OCI-LY7 (cell line): ENCODE measurements around the gene SPC25. TPM values are rescaled to one million over a fixed set of nuclear protein-coding genes. Genes with fewer than 3 reads are reported as not detected.

Experiments used
- Bru-seq: library from RNA; stranded (reverse); fragments of 400-500 nt; gene quantifications from one replicate; lab custom pipeline; 2021; lab: Mats Ljungman, UMichigan
- BruChase-seq, 2 experiments: library from RNA; stranded (reverse); fragments of 400-500 nt; gene quantifications; one replicate each; lab custom pipeline; 2021; lab: Mats Ljungman, UMichigan
- BruUV-seq: library from RNA; stranded (reverse); fragments of 400-500 nt; replicated peaks from 2 replicates; lab custom pipeline; 2021; lab: Mats Ljungman, UMichigan
- CTCF ChIA-PET: fragments of 300-600 bp; sonication (Branson Sonifier 250); formaldehyde crosslinking; loops from one replicate; lab custom pipeline; 2022; ENCODE audit warnings: antibody characterized with exemption; ENCODE audit not compliant: unreplicated experiment; lab: Charles Lee
- POLR2A ChIA-PET: fragments of 300-600 bp; sonication (Branson Sonifier 250); formaldehyde crosslinking; loops from one replicate; lab custom pipeline; 2022; ENCODE audit warnings: antibody characterized with exemption; lab: Charles Lee
- DNase-seq: peaks from one replicate; pipeline ENCODE4 v3.0.0-alpha.2; 2015; ENCODE audit warnings: low spot score
- H2AFZ ChIP-seq: fragments of 200-600 bp; sonication (generic), shearing (Covaris generic); 2 replicates; pipeline ENCODE4 v1.6.1; 2014; ENCODE audit warnings: mild to moderate bottlenecking, antibody characterized with exemption, low read length, moderate library complexity
- H3K27ac ChIP-seq: fragments of 200-600 bp; sonication (generic); 2 replicates; pipeline ENCODE4 v1.5.1; 2014; ENCODE audit warnings: mixed run types, low read depth, mild to moderate bottlenecking, moderate library complexity, low read length, inconsistent platforms; ENCODE audit not compliant: poor library complexity, severe bottlenecking
- H3K36me3 ChIP-seq: fragments of 200-600 bp; sonication (generic); 2 replicates; pipeline ENCODE4 v1.6.1; 2014; ENCODE audit warnings: mild to moderate bottlenecking, antibody characterized with exemption, low read length, moderate library complexity, mixed read lengths; ENCODE audit not compliant: insufficient read depth
- H3K4me1 ChIP-seq: fragments of 200-600 bp; sonication (generic); 2 replicates; pipeline ENCODE4 v1.5.1; 2014; ENCODE audit warnings: mild to moderate bottlenecking, low read length; ENCODE audit not compliant: insufficient read depth, poor library complexity, severe bottlenecking
- H3K4me2 ChIP-seq: fragments of 200-600 bp; sonication (generic); 2 replicates; pipeline ENCODE4 v1.6.1; 2014; ENCODE audit warnings: mild to moderate bottlenecking, low read length
- H3K4me3 ChIP-seq: fragments of 200-600 bp; sonication (generic); 2 replicates; pipeline ENCODE4 v1.5.1; 2014; ENCODE audit warnings: mild to moderate bottlenecking, low read depth, low read length; ENCODE audit not compliant: poor library complexity, severe bottlenecking
- H3K79me2 ChIP-seq: fragments of 200-600 bp; sonication (generic); 2 replicates; pipeline ENCODE4 v1.6.1; 2016; ENCODE audit warnings: low read depth, mild to moderate bottlenecking, low read length, moderate library complexity, mixed read lengths; ENCODE audit not compliant: insufficient read depth
- H3K9me2 ChIP-seq: fragments of 200-600 bp; sonication (generic); 2 replicates; pipeline ENCODE4 v1.6.1; 2016; ENCODE audit warnings: mild to moderate bottlenecking, low read length, mixed read lengths; ENCODE audit not compliant: insufficient read depth
- H3K9me3 ChIP-seq: fragments of 200-600 bp; sonication (generic); 2 replicates; pipeline ENCODE4 v1.6.1; 2014; ENCODE audit warnings: mild to moderate bottlenecking, mixed run types, low read length, mixed read lengths
- H4K20me1 ChIP-seq: fragments of 200-600 bp; sonication (generic); 2 replicates; pipeline ENCODE4 v1.6.1; 2014; ENCODE audit warnings: mild to moderate bottlenecking, antibody characterized with exemption, low read length, moderate library complexity, mixed read lengths; ENCODE audit not compliant: insufficient read depth
- EZH2phosphoT487 ChIP-seq: fragments of 200-600 bp; sonication (generic); IDR thresholded peaks from 2 replicates; pipeline ENCODE4 v1.6.1; 2018; ENCODE audit warnings: low read depth, borderline replicate concordance, mild to moderate bottlenecking, mixed run types, antibody characterized with exemption, low read length, moderate library complexity, mixed read lengths
- intact Hi-C: fragments of 100-400 bp; cut with micrococcal nuclease; formaldehyde crosslinking; loops from one replicate; pipeline ENCODE4 v1.10.0; 2022; ENCODE audit not compliant: unreplicated experiment
- long read RNA-seq: library from polyadenylated mRNA; stranded (forward); transcript quantifications from one replicate; pipeline ENCODE4 v2.0.0, GENCODE V29; 2022
- total RNA-seq, 2 experiments: library from RNA; depleted of rRNA in 1 of 2; stranded (reverse); fragments of >200 nt in 1 of 2; shearing (Covaris generic) in 1 of 2; gene quantifications; 2 replicates each; pipeline ENCODE4 v1.2.3, GENCODE V29; 2014 to 2022
- TF ChIP-seq, protein P1 (sequence below): fragments of 200-600 bp; sonication (generic); conservative IDR thresholded peaks from 2 replicates; pipeline ENCODE4 v1.5.1; 2014; ENCODE audit warnings: mild to moderate bottlenecking, antibody characterized with exemption, low read length, moderate library complexity, mixed read lengths

Gene SPC25, protein sequence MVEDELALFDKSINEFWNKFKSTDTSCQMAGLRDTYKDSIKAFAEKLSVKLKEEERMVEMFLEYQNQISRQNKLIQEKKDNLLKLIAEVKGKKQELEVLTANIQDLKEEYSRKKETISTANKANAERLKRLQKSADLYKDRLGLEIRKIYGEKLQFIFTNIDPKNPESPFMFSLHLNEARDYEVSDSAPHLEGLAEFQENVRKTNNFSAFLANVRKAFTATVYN
- total RNA-seq (2014; rRNA removed; shearing (Covaris generic)): 29.3 and 34.4 TPM in 2 replicates
- total RNA-seq (2022): 50.3 and 53.1 TPM in 2 replicates
- percentile 90 among the genes with signal in this experiment for Bru-seq, nascent RNA
- percentile 83 among the genes with signal in this experiment for BruChase-seq, experiment 1, labeled RNA remaining after a 6-hour chase
- percentile 87 among the genes with signal in this experiment for BruChase-seq, experiment 2, labeled RNA remaining after a 2-hour chase
- long read RNA-seq, transcript SPC25-201 (7 exons, 1,354 nt): major isoform, 89 of 100 reads
- long read RNA-seq, partial matches to known transcripts: 3 of 100 reads
- long read RNA-seq, other reads (novel, unspliced or antisense): 8 of 100 reads

DNA sequence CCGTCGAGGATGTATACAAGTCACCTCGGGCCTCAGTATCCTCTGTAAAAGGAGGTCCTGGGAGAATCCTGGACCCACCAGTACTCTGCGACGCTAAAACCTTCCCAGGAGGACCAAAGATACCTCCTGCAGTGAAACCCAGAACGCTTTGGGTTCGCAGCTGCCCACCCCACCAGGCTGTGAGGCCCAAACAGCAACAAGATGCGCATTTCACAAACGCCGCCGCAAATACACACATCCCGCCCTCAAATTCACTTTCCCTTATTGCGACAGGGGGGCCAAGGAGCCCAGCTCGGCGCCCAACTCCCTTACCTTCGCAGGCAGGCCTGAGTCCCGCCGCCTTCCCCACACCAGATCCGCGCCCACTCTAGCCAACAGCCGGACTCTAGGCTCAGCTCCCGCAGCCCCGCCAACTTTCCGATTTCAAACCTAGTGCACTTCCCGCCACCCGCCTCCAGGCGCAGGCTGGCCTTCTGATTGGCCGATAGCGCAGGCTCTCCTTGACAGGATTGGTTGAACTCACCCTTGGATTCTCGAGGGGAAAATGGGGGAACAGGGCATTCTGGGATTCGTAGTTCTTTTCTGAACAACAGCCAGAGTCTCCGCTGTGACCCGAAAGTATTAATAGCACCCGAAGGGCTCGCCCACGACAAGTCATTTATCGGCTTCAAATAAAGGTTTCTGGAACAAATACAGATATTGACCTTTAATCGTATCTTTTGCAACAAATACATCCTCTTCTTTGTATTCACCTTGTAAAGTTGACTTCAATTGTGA lies at the start of gene SPC25:
SPC25 (minus strand) TSS at position 425 of the 777 bp plus-strand sequence. CDS start 911 bp downstream, outside the sequence.
- peaks cover 12% of the 10 kb centered on the region for H3K79me2 ChIP-seq
- no peaks in the 10 kb centered on the region for H3K9me3 ChIP-seq
- peak within 1 kb of the TSS; percentile 49 for H3K27ac ChIP-seq
- H3K36me3 ChIP-seq: peaks cover 33% of the 10 kb centered on the region
- H3K4me3 ChIP-seq: peak within 1 kb of the TSS; percentile 93
- peak; percentile 95 for DNase-seq
- ChIA-PET POLR2A (no interaction called here), CTCF (no interaction called here)
- peak within 1 kb of the TSS; percentile 96; the same call in 1 of the 2 replicates for H2AFZ ChIP-seq
- no peak for TF ChIP-seq EZH2phosphoT487
- TF ChIP-seq, protein P1, sequence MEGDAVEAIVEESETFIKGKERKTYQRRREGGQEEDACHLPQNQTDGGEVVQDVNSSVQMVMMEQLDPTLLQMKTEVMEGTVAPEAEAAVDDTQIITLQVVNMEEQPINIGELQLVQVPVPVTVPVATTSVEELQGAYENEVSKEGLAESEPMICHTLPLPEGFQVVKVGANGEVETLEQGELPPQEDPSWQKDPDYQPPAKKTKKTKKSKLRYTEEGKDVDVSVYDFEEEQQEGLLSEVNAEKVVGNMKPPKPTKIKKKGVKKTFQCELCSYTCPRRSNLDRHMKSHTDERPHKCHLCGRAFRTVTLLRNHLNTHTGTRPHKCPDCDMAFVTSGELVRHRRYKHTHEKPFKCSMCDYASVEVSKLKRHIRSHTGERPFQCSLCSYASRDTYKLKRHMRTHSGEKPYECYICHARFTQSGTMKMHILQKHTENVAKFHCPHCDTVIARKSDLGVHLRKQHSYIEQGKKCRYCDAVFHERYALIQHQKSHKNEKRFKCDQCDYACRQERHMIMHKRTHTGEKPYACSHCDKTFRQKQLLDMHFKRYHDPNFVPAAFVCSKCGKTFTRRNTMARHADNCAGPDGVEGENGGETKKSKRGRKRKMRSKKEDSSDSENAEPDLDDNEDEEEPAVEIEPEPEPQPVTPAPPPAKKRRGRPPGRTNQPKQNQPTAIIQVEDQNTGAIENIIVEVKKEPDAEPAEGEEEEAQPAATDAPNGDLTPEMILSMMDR: no peak
- intact Hi-C loops: loop anchor here (10.0 kb wide), 1 partner anchor 645 kb away; the partner anchor contains the start of gene STK39
- TSS peak; percentile 72 for BruUV-seq
- no peaks in the 10 kb centered on the region for H4K20me1 ChIP-seq
- peaks cover 5% of the 10 kb centered on the region for H3K4me1 ChIP-seq
- peak within 1 kb of the TSS; percentile 83 for H3K4me2 ChIP-seq
- 0 out of 2 replicates have a peak, but pooled peaks cover 3% of the 10 kb centered on the region for H3K9me2 ChIP-seq

DNA sequence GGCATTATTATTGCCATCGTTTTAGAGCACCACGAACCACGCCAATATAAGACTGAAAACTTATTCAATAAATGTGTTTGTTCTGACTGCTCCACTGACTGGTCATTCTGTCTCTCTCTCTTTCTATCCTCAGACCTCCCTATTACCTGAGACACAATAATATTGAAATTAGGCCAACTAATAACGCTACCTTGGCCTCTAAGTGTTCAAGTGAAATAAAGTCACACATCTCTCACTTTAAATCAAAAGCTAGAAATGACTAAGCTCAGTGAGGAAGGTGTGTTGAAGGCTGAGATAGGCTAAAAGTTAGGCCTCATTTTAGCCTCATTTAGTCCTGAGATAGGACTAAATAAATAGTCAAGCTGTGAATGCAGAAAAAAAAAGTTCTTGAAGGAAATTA lies 49.7 kb upstream of the SPC25 start:
- H3K4me1 ChIP-seq: no peaks in the 10 kb centered on the region
- no peak overlapping the region for H3K4me2 ChIP-seq
- DNase-seq: no peak
- ChIA-PET POLR2A (interaction anchor here (0.8 kb wide), 1 partner anchor 48 kb away, joined by 3 read pairs; no protein-coding TSS in a partner anchor), CTCF (no interaction called here)
- no peaks in the 10 kb centered on the region for H3K9me3 ChIP-seq
- H3K9me2 ChIP-seq: no peaks in the 10 kb centered on the region
- H3K36me3 ChIP-seq: no peaks in the 10 kb centered on the region
- H4K20me1 ChIP-seq: no peaks in the 10 kb centered on the region
- H3K79me2 ChIP-seq: no peaks in the 10 kb centered on the region
- no TSS peak for BruUV-seq
- intact Hi-C loops: no loop called here
- TF ChIP-seq, protein P1: no peak
- no peak for TF ChIP-seq EZH2phosphoT487
- H3K27ac ChIP-seq: no peak overlapping the region
- H2AFZ ChIP-seq: no peak overlapping the region
- no peak overlapping the region for H3K4me3 ChIP-seq
